Stomach smooth muscle (tissue), 2 donors: Measurements from ENCODE around the gene KCNH2.

ENCODE experiments used
- H3K27ac ChIP-seq: one replicate; pipeline ENCODE4 v1.7.0; 2013; ENCODE audit warnings: mild to moderate bottlenecking, low read length, inconsistent platforms
- H3K27me3 ChIP-seq, 2 donors: one replicate each; pipeline ENCODE4 v1.7.0; 2013; ENCODE audit warnings: low read length in 2 of 2; ENCODE audit not compliant: insufficient read depth in 2 of 2, control insufficient read depth in 1 of 2
- H3K36me3 ChIP-seq, 2 donors: one replicate each; pipeline ENCODE4 v1.7.0; 2013; ENCODE audit warnings: low read length in 2 of 2; ENCODE audit not compliant: control insufficient read depth in 2 of 2, insufficient read depth in 2 of 2
- H3K4me1 ChIP-seq: one replicate; pipeline ENCODE4 v1.7.0; 2013; ENCODE audit warnings: low read length; ENCODE audit not compliant: control insufficient read depth, insufficient read depth
- H3K4me3 ChIP-seq, 2 donors: one replicate each; pipeline ENCODE4 v1.7.0; 2013; ENCODE audit warnings: low read length in 2 of 2
- H3K9ac ChIP-seq, 2 donors: one replicate each; pipeline ENCODE4 v1.7.0; 2013; ENCODE audit warnings: low read length in 2 of 2, mild to moderate bottlenecking in 1 of 2
- H3K9me3 ChIP-seq, 2 donors: one replicate each; pipeline ENCODE4 v1.7.0; 2013; ENCODE audit warnings: low read length in 2 of 2; ENCODE audit not compliant: control insufficient read depth in 2 of 2
- donor health status: healthy.
- donor health status: Pancreatic carcinoma.

KCNH2 gene

DNA sequence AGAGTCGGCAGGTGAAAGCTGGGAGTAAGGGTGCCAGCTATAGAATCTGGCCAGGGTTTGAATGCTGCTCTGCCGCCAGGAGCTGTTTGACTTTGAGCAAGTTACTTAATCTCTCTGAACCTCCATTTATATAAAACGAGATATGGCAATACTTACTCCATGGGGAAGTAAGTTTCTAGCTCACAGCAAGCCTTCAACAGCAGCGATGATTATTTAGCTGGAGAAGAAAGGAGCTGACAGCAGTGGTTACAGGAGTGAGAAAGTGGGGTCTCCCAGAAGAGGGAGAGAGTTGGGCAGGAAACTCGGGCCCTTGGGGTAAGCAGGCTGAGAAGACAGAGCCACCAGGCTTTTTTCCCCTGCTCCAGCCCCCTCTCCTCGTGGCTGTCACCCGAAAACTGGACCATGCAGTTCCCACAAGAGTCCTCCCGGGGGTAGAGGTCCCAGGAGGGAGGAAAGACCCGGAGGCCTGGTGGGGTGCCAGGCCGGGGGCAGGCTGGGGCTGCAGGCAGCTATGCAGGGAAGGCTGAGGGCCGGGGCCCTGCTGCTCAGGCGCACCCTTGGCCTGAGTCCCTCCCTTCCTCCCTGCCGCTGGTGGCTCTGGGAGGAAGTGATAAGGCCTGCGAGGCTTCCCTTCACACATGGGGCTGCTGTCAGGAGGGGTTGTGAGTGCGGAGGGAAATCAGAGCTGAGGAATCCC lies 16.2 kb upstream of the KCNH2 start:
- Histone ChIP-seq H3K9me3 (no peaks in the 10 kb centered on the region), H3K36me3 (no peaks in the 10 kb centered on the region), H3K27me3 (no peaks in the 10 kb centered on the region), H3K27ac (peak overlapping the region; percentile 31), H3K4me3 (peak overlapping the region in 1 of 2 donors; percentile 22), H3K9ac (peak overlapping the region in 1 of 2 donors; percentile 15), H3K4me1 (peaks cover 6% of the 10 kb centered on the region)

DNA sequence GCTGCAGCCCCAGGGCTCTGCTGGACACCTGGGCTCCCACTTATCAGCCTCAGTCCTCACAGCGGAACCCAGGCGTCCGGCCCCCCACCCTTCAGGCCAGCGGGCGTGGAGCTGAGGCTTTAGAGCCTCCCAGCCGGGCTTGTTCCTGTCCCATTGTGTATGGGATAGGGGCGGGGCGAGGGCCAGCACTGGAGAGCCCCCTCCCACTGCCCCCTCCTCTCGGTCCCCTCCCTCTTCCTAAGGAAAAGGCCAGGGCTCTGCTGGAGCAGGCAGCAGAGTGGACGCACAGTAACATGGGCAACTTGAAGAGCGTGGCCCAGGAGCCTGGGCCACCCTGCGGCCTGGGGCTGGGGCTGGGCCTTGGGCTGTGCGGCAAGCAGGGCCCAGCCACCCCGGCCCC lies 15.4 kb upstream of the KCNH2 start:
- Histone ChIP-seq H3K4me3 (peak overlapping the region in 1 of 2 donors; percentile 22), H3K27me3 (no peaks in the 10 kb centered on the region), H3K27ac (no peak overlapping the region), H3K9me3 (no peaks in the 10 kb centered on the region), H3K36me3 (no peaks in the 10 kb centered on the region), H3K4me1 (peaks cover 14% of the 10 kb centered on the region), H3K9ac (no peak overlapping the region)

DNA sequence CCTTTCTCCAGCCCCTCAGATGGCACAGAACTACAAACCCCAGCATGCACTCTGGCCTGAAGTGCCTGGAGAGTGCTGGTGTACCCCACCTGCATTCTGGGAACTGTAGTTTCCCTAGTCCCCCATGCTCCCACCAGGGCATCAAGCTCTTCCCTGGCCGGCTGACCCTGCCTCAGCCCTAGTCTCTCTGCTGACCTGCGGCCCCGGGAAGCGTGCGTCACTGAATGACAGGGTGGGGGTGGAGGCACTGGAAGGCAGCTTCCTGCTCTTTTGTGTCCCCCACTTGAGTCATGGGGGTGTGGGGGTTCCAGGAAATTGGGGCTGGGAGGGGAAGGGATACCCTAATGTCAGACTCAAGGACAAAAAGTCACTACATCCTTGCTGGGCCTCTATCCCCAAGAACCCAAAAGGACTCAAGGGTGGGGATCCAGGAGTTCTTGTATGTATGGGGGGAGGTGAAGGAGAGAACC lies 14.7 kb upstream of the KCNH2 start:
- Histone ChIP-seq H3K27me3 (no peaks in the 10 kb centered on the region), H3K4me1 (peaks cover 18% of the 10 kb centered on the region), H3K4me3 (no peak overlapping the region), H3K27ac (no peak overlapping the region), H3K9ac (no peak overlapping the region), H3K36me3 (no peaks in the 10 kb centered on the region), H3K9me3 (no peaks in the 10 kb centered on the region)

DNA sequence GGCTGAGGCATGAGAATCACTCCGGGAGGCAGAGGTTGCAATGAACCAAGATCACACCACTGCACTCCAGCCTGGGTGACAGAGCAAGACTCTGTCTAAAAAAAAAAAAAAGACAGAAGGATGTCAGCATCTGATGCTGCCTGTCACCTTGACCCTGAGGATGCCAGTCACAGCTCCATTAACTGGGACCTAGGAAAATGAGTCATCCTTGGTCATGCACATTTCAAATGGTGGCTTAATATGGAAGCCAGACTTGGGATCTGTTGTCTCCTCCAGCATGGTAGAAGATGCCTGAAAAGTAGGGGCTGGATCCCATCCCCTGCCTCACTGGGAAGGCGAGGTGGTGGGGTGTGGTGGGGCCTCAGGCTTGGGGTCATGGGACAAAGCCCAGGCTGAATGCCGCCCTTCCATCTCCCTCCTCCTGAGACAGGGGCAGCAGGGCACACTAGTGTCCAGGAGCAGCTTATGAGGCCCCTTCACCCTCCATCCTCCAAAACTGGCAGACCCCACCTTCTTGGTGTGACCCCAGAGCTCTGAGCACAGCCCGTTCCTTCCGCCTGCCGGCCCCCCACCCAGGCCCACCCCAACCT lies 14.0 kb upstream of the KCNH2 start:
- no peak overlapping the region for H3K9ac ChIP-seq
- H3K9me3 ChIP-seq, result no peaks in the 10 kb centered on the region
- H3K27ac ChIP-seq, result no peak overlapping the region
- no peak overlapping the region for H3K4me3 ChIP-seq
- no peaks in the 10 kb centered on the region for H3K27me3 ChIP-seq
- no peaks in the 10 kb centered on the region for H3K36me3 ChIP-seq
- peaks cover 18% of the 10 kb centered on the region for H3K4me1 ChIP-seq

DNA sequence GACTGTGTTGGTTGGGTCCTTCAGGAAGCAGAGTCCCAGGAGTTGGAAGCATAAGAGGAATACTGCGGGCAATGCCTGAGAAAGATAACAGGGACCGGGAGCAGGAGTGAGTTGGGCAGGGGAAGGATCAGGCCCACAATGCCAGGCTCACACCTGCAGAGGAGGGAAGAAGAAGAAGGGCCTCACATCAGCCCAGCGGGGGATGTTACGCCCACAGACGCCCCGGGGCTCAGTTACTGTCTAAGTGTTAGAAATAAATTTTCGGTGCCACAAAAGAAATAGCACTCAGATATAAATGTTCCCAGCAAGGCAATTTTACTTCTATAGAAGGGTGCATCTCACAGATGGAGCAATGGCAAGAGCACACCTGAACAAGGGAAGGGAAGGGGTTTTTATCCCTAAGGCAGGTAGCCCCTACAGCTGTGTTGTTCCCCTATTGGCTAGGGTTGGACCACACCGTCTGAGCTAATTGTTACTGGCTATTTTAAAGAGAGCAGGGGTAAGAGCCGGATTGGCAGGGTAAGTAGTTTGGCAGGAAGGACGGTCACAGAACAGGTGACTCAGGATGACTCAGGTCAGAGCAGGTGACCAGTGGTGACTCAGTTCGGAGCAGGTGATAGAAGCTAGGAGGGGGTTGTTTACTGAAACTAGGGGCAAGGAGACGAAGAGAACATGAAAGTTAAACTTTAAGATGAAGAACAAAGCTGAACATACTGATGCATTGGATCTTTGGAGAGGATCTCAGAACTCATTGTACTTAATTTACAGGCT lies 12.5 kb upstream of the KCNH2 start, which contains the start of gene NOS3:
TSS of gene NOS3 (plus strand) at position 602 of the 771 bp plus-strand sequence. CDS start 2,787 bp downstream, outside the sequence.
- Histone ChIP-seq H3K27me3 (no peaks in the 10 kb centered on the region), H3K27ac (peak within 1 kb of the TSS; percentile 32), H3K36me3 (no peaks in the 10 kb centered on the region), H3K9me3 (no peaks in the 10 kb centered on the region), H3K4me1 (peaks cover 26% of the 10 kb centered on the region), H3K9ac (no peak within 1 kb of the TSS), H3K4me3 (no peak within 1 kb of the TSS)

DNA sequence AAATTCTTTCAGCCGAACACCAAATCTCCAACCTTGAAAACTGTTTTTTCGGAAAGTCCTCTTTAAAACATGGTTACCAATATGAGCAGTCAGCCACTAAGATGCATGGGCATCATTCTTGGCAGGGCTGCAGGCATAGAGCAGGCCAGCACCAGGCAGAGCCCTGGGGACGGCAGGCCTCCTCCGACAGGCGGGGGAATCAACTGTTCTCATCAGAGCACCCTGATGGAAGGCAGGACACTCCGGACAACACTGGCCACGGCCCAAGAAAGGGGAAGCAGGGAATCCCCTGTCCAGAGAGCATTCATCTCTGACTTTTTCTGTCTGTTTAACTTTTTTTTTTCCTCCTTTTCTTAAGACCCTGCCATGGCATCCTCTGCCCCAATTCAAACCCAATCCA lies 11.3 kb upstream of the KCNH2 start:
- Histone ChIP-seq H3K4me1 (peaks cover 26% of the 10 kb centered on the region), H3K36me3 (no peaks in the 10 kb centered on the region), H3K27me3 (no peaks in the 10 kb centered on the region), H3K9me3 (no peaks in the 10 kb centered on the region), H3K4me3 (no peak overlapping the region), H3K27ac (peak overlapping the region; percentile 32), H3K9ac (peak overlapping the region in 1 of 2 donors; percentile 52)

DNA sequence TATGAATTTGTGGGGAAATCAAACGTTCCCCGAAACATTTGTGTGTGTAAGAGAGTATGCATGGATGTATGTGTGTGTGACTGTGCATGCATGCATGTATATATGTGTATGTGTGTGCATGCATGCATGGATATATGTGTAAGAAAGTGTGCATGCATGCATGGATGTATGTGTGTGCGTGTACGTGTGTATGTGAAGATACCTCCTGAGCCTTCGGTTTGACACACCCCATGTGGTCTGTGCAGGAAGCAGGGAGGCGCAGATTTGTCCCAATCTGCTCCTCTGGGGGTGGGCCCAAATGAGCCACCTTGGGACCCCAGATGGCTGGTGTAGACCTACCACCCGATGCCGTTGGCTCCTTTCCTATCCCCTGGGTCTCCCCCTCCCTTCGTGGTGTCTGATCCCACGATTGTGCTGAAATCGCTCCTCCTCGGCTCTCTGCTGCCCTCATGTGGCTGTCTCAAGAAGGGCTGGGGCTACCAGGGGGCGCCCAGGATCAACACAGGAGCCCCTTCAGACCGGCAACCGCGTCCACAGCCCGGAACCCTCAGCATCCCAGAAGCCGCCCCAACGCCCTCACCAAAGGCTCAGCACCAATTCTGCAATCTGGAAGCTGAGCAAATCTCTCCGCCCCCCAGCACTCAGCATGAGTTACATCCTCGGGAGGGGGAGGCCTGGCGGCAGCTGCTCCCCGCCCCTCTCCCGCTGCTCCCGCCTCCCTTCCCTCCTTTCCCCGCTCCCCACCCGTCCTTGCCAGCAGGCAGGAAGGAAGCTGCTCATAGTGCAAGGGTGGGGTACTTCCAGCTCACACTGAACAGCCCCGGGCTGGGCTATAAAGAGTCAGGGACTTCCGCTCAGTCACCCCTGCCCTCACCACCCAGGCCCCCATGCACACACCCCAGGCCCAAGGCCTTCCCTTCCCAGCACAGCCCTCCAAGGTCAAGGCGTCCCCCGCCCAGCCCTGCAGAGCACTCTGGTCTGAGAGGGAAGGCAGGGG lies 10.4 kb upstream of the KCNH2 start:
- no peaks in the 10 kb centered on the region for H3K36me3 ChIP-seq
- peak overlapping the region in 1 of 2 donors; percentile 52 for H3K9ac ChIP-seq
- H3K9me3 ChIP-seq, result no peaks in the 10 kb centered on the region
- H3K27ac ChIP-seq, result peak overlapping the region; percentile 32
- H3K27me3 ChIP-seq, result no peaks in the 10 kb centered on the region
- H3K4me1 ChIP-seq, result peaks cover 26% of the 10 kb centered on the region
- H3K4me3 ChIP-seq, result peak overlapping the region; percentile 13 to 60

DNA sequence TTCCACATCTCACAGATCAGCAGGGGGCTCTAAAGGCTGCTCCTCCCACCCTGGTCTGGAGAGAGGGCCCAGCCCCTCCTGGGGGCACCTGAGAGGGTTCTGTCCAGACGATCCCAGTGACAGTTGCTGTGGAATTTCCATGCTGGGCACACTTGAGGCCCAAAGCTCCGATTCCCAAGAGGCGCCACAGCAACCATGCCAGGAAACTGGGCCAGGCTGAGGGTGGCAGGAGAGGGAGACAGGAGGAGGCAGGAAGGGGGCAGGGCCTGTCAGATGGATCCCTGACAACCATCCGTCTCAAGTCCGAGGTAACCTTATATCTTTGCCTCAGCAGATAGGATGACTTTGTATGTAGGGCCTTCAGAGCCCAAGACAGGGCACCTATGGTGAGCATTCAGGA lies 8.4 kb upstream of the KCNH2 start:
- Histone ChIP-seq H3K27me3 (no peaks in the 10 kb centered on the region), H3K27ac (no peak overlapping the region), H3K36me3 (no peaks in the 10 kb centered on the region)

DNA sequence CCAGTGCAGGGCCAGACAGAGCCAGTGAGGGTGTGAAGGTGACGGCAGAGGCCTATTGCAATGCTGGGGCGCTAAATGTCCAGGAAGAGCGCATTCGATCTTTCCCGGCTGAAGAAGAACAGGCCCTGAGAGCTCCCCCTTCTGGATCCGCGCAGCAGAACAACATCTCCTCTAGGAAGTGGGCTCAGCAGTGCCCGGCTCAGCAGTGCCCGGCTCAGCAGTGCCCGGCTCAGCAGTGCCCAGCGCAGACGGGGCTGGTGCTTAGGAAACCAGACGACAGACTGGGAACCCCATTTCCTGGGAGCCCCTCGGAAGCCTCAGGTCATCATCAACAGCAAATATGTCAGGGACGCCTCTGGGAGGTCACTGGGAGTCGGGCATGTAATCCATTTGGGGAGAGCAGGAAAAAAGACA lies 8.0 kb upstream of the KCNH2 start:
- Histone ChIP-seq H3K9ac (no peak overlapping the region), H3K9me3 (no peaks in the 10 kb centered on the region), H3K27me3 (no peaks in the 10 kb centered on the region), H3K4me3 (no peak overlapping the region), H3K27ac (no peak overlapping the region), H3K36me3 (no peaks in the 10 kb centered on the region), H3K4me1 (peaks cover 26% of the 10 kb centered on the region)

More for the DNA sequence above, 8.4 kb upstream of the KCNH2 start:
- H3K9ac ChIP-seq, result no peak overlapping the region
- H3K9me3 ChIP-seq, result no peaks in the 10 kb centered on the region
- H3K4me1 ChIP-seq, result peaks cover 26% of the 10 kb centered on the region
- H3K4me3 ChIP-seq, result no peak overlapping the region

DNA sequence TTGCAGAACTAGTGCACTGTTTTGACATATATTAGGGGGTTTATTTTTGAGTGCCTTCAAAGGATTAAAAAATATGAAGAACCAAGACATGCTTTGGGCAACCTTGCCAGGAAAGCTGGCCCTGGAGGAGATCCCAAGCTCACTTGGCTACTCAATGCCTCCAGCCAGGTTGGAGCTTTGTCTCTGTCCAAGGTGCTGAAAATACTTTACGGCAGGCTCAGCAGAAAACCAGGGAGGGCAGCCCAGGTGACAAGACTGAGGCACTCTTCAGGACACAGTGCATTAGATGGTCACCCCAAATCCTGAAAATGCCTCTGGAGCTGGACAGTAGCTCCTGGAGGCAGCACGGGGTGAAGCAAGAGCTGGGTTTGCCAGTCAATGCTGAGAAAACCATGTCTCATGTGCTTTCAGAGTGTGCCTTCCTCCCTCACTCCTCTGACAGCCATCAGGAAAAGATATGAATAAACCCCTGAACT lies 5.8 kb upstream of the KCNH2 start:
- Histone ChIP-seq H3K4me3 (no peak overlapping the region), H3K9me3 (no peaks in the 10 kb centered on the region), H3K27ac (no peak overlapping the region), H3K9ac (no peak overlapping the region), H3K27me3 (no peaks in the 10 kb centered on the region), H3K4me1 (peaks cover 30% of the 10 kb centered on the region), H3K36me3 (no peaks in the 10 kb centered on the region)
